Right atrium auricular region (tissue), 2 donors: ENCODE data around the gene DMKN. TPM values are rescaled to one million over a fixed set of nuclear protein-coding genes. Genes with fewer than 3 reads are reported as not detected.

Experiments
- DNase-seq: peaks from one replicate; pipeline ENCODE4 v3.0.0-alpha.2; 2019; ENCODE audit warnings: low spot score
- H3K27ac ChIP-seq, 2 donors: fragments of 200-600 bp; sonication (generic); 1 replicate in 1 of 2; 2 replicates in 1 of 2; pipeline ENCODE4 v1.5.1; 2016 to 2019
- H3K27me3 ChIP-seq, 2 donors: fragments of 200-600 bp; sonication (generic); one replicate each; pipeline versions ENCODE4 v1.5.1 to v1.6.0; 2017 to 2019
- H3K36me3 ChIP-seq: fragments of 200-600 bp; sonication (generic); one replicate; pipeline ENCODE4 v1.5.1; 2016
- H3K4me1 ChIP-seq, 2 donors: fragments of 200-600 bp; sonication (generic); one replicate each; pipeline versions ENCODE4 v1.5.1 to v1.6.0; 2017 to 2019
- H3K4me3 ChIP-seq, 2 donors: fragments of 200-600 bp; sonication (generic); 1 replicate in 1 of 2; 2 replicates in 1 of 2; pipeline ENCODE4 v1.5.1; 2017 to 2019; ENCODE audit warnings: mild to moderate bottlenecking in 1 of 2, moderate library complexity in 1 of 2
- H3K9me3 ChIP-seq, 2 donors: fragments of 200-600 bp; sonication (generic); one replicate each; pipeline ENCODE4 v1.5.1; 2019
- total RNA-seq, 2 donors: library from RNA; depleted of rRNA; stranded (reverse); fragments of >200 nt; gene quantifications; one replicate each; pipeline ENCODE4 v1.1.0, GENCODE V29; 2016
- TF ChIP-seq, protein P1 (sequence below), 2 donors: fragments of 200-600 bp; sonication (generic); IDR thresholded peaks; one replicate each; pipeline ENCODE4 v1.5.1; 2019; ENCODE audit warnings: antibody characterized with exemption in 2 of 2

DMKN gene
- total RNA-seq, 2 donors from 2014 or later = 6.9 to 52.4 TPM

DNA sequence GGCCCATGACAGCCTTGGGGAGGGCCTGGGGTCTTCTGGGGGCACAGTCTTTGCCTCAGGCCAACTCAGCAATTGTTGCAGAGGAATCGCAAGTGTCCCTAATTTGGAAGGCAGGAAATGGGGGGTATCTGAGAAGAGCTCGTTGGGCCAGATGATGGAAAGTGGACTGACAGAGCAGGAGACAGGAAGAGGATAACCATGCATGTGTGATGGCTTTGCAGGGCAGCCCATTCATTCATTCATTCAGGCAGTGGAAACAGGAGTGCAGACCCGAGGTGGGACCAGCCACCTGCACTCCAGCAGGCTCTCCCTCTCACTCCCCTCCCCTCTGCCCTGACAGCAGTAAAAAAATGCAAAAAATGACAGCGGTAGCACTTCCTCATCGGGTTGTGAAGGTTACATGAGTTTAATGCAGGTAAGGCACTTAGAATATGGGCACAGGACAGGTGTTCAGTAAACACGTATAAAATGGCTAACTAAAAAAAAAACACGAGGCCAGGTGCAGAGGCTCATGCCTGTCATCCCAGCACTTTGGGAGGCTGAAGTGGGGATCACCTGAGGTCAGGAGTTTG is 27.0 kb upstream of the DMKN start:
- H3K4me3 ChIP-seq = no peak overlapping the region
- H3K4me1 ChIP-seq = peaks cover 0 to 8% of the 10 kb centered on the region in 2 donors
- TF ChIP-seq, protein P1, sequence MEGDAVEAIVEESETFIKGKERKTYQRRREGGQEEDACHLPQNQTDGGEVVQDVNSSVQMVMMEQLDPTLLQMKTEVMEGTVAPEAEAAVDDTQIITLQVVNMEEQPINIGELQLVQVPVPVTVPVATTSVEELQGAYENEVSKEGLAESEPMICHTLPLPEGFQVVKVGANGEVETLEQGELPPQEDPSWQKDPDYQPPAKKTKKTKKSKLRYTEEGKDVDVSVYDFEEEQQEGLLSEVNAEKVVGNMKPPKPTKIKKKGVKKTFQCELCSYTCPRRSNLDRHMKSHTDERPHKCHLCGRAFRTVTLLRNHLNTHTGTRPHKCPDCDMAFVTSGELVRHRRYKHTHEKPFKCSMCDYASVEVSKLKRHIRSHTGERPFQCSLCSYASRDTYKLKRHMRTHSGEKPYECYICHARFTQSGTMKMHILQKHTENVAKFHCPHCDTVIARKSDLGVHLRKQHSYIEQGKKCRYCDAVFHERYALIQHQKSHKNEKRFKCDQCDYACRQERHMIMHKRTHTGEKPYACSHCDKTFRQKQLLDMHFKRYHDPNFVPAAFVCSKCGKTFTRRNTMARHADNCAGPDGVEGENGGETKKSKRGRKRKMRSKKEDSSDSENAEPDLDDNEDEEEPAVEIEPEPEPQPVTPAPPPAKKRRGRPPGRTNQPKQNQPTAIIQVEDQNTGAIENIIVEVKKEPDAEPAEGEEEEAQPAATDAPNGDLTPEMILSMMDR (IDR thresholded peaks at IDR 0.05) = no peak
- no peak overlapping the region for H3K27ac ChIP-seq
- H3K9me3 ChIP-seq = no peaks in the 10 kb centered on the region
- H3K36me3 ChIP-seq = no peaks in the 10 kb centered on the region
- no peaks in the 10 kb centered on the region for H3K27me3 ChIP-seq
- no peak for DNase-seq

DNA sequence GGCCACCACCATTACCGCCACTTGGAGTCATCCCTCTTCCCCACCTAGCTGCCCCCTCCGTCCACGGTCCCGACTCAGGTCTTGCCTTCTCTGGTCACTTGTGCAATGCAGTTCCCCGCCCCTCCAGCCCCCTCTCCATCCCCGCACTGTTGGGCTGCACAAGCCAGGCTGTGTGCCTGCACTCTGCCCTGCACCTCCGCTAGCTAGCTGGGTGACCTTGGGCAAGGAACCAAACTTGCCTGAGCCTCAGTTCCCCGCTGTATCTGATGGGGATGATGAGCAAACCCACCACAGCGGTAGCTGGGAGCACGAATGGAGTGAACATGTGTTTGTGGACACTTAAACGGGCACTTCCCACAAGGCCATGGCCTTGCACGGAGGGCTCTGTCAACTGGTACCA is 26.4 kb upstream of the DMKN start:
- TF ChIP-seq, protein P1 (IDR thresholded peaks at IDR 0.05) = no peak
- no peaks in the 10 kb centered on the region for H3K27me3 ChIP-seq
- H3K4me3 ChIP-seq = no peak overlapping the region
- no peaks in the 10 kb centered on the region for H3K9me3 ChIP-seq
- no peak for DNase-seq
- H3K27ac ChIP-seq = no peak overlapping the region
- H3K36me3 ChIP-seq = no peaks in the 10 kb centered on the region
- H3K4me1 ChIP-seq = peaks cover 0 to 7% of the 10 kb centered on the region in 2 donors

DNA sequence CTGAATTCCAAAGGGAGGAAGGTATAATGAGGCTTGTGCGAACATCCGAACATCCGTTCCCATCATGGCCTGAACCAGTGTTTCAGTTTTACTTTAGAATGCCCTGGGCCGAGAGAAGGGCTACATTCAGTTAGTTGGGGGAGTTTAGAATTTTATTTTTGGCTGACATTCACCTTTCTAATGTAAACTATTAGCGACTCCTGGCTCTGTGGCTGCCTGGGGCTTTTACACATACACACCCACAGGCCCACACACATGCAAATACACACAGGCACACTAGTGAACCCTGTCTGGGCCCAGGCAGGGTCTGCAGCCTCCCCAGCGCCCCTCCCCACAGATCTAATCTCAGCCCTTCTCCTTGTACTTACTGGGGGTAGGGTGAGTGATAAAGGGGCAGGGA is 25.9 kb upstream of the DMKN start:
- Histone ChIP-seq H3K27ac (no peak overlapping the region), H3K27me3 (no peaks in the 10 kb centered on the region), H3K4me3 (no peak overlapping the region), H3K4me1 (peaks cover 0 to 2% of the 10 kb centered on the region in 2 donors), H3K36me3 (no peaks in the 10 kb centered on the region), H3K9me3 (no peaks in the 10 kb centered on the region)
- no peak for DNase-seq
- TF ChIP-seq, protein P1 (IDR thresholded peaks at IDR 0.05) = no peak

DNA sequence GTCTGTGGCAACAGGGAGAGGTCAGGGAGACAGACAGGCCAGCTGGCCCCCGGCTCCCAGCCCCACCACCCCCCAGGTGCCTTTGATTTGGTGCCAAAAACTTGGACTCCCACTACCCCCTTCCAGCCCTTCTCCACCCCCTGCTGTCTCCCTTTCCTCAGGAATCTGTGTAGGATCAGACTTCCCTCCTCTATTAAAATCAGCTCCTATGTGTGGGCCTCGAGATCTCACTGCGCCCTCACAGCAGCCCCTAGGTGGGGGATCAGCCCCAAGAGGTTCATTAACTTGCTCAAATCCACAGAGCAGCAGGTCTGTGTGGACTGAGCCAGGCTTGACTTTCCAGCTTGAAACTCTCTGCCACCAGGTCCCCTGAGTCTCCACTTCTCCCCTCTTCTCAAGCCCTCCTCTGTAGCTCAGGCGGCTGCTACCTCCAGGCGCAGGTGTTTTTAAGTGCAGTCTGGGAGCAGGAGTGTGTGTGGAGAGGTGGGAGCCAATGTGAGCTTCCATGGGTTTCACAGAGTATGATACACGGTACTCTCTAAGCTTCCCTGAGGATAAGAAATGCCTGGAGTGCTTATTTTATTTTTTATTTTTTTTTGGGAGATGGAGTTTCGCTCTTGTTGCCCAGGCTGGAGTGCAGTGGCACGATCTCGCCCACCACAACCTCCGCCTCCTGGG is 21.5 kb upstream of the DMKN start:
- no peak for DNase-seq
- Histone ChIP-seq H3K36me3 (no peaks in the 10 kb centered on the region), H3K4me3 (no peak overlapping the region), H3K27ac (no peak overlapping the region), H3K27me3 (no peaks in the 10 kb centered on the region), H3K9me3 (no peaks in the 10 kb centered on the region), H3K4me1 (peaks cover 0 to 8% of the 10 kb centered on the region in 2 donors)
- TF ChIP-seq, protein P1 (IDR thresholded peaks at IDR 0.05) = no peak

DNA sequence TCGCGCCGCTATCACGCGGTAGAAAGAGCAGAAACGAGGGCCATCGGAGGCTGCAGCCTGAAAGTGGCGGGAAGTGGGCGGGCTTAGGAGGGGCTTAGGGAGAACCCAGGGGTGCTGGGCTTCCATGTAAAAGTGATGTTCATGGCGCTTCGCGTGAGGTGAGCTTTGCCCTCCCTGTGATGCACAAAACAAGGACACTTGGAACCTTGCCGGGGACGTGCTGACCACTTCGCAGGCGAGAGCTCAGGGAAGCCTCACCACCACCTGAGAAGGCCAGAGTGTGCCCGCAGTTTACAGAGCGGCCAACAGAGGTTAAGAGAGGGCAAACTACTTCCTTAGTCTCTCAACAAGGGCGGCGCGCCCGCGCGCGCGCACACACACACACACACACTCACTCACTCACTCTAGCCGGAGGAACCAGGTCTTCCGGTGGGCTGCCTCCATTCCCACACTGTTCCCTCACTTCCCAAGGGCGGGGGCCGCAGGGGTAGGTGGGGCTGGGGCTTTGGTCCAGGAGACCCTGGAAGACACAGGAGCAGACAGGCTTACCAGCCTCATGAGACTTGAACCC is 20.5 kb upstream of the DMKN start:
- Histone ChIP-seq H3K27me3 (peaks cover 0 to 3% of the 10 kb centered on the region in 2 donors), H3K9me3 (no peaks in the 10 kb centered on the region), H3K36me3 (no peaks in the 10 kb centered on the region), H3K27ac (no peak overlapping the region), H3K4me3 (no peak overlapping the region), H3K4me1 (peaks cover 0 to 8% of the 10 kb centered on the region in 2 donors)
- TF ChIP-seq, protein P1 (IDR thresholded peaks at IDR 0.05) = no peak
- DNase-seq = no peak
